GM23338 (cell line): ENCODE data around the gene GIMAP4.

ENCODE experiments used
- CREB1 ChIP-seq: fragments of 250-450 bp; sonication (Bioruptor Pico); IDR thresholded peaks from 2 replicates; pipeline ENCODE4 v1.5.0; 2020; ENCODE audit warnings: low read depth, mild to moderate bottlenecking, moderate library complexity
- CTCF ChIP-seq, 2 experiments: fragments of 200-600 bp in 1 of 2; sonication (generic) in 1 of 2; conservative IDR thresholded peaks; 2 replicates each; pipeline versions ENCODE4 v1.5.1 to v1.6.1; 2016 to 2017; ENCODE audit warnings: antibody characterized with exemption in 2 of 2, low read depth in 2 of 2, mild to moderate bottlenecking in 2 of 2, moderate library complexity in 1 of 2
- EZH2phosphoT487 ChIP-seq: fragments of 200-600 bp; sonication (generic); IDR thresholded peaks from one replicate; pipeline ENCODE4 v1.8.1; 2018; ENCODE audit warnings: antibody characterized with exemption; ENCODE audit not compliant: unreplicated experiment
- NANOG ChIP-seq: IDR thresholded peaks from 2 replicates; pipeline ENCODE4 v1.6.1; 2016; ENCODE audit warnings: antibody characterized with exemption, borderline replicate concordance
- POLR2AphosphoS5 ChIP-seq: IDR thresholded peaks from 2 replicates; pipeline ENCODE4 v1.6.1; 2016; ENCODE audit warnings: antibody characterized with exemption, low read depth
- STAT1 ChIP-seq: IDR thresholded peaks from one replicate; pipeline ENCODE4 v1.6.1; 2016; ENCODE audit warnings: antibody characterized with exemption; ENCODE audit not compliant: unreplicated experiment

DNA sequence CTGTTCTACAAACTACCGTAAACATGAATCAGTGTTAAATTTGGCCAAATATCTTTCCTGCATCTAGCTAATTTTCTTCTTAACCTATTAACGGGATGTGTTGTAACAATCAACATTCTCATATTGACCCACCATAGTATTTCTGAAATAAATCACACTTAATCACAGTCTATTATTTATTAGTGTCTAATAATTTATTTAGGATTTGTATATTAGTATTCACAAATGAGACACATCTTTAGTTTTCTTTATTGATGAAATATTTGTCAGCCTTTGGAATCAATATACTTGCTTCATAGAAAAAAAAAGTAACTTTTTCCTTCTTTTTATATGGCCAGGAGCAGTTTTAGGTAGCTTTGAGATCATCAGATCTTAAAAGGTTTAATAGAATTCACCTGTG, 47.9 kb upstream of the GIMAP4 start:
- TF ChIP-seq STAT1 (no peak), CTCF (conservative IDR thresholded peaks at IDR 0.05; ENCODE audit: low read depth in 2 of 2) (no peak), NANOG (no peak), EZH2phosphoT487 (no peak), POLR2AphosphoS5 (no peak), CREB1 (CRISPR knock-in tag) (no peak)
